Activated CD4-positive, alpha-beta T cell treated with anti-CD3 and anti-CD28 coated beads, Interleukin-2, amount 50 U/mL, for 4 hours (primary cell): ENCODE measurements around the gene SLFN12.
"Not testable (repeated sequence)": the region's sequence is repeated elsewhere in the genome, so short reads cannot be mapped to it uniquely, and the experiment has no call there.

Experiments
- DNase-seq, 2 experiments: peaks; one replicate each; pipeline ENCODE4 v3.0.0-alpha.2; 2020

SLFN12 gene

DNA sequence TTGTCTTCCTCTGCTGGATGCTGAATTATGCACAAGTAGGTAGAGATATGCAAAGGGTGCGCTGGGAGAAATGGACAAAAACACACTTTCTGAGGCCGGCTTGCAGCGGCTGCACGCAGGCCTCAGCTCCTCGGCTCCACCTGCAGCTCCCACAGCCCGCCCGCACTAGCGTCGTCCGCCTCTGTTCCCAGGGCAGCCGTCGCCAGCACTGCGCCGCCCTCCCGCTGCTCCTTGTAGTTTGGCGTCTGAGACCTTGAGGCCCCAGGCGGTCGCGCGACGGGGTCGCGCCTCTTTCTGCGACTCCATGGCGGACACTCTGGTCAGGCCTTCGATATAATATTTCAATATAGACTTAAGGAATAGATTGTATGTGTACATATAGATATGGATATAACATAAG lies 24.8 kb downstream of the SLFN12 start:
- DNase-seq = no peak

DNA sequence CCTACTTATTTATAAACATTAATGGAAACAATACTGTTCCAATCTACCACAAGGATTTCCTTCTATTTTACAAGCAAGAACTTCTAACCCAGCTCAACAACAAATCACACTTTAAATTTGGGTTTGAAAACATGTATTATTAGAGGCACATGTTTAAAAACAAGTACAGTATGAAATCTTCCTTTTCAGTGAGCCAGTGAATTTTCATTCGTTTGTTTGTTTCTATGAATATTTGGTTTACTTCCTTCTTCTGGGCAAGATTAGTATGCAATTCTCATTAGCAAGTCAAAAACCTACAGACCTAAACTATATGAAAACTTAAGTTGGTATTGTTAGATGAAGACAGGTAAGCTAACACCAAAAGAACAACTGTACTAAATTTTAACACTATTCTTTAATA lies 25.7 kb downstream of the SLFN12 start:
- DNase-seq = no peak

GRCh38 chr17:35404360-35404759 lies 27.9 kb downstream of the SLFN12 start:
- DNase-seq = no peak

DNA sequence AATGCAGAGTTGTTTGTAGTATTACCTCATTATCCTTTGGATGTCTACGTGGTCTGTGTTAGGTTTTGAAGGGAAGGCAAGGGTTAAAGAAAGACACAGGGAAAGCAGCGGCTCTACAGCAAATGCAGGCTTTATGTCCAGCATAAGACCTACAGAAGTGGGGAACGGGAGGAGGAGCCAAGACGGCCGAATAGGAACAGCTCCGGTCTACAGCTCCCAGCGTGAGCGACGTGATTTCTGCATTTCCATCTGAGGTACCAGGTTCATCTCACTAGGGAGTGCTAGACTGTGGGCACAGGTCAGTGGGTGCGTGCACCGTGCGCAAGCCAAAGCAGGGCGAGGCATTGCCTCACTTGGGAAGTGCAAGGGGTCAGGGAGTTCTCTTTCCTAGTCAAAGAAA lies 38.5 kb downstream of the SLFN12 start:
- DNase-seq = not testable (repeated sequence)

DNA sequence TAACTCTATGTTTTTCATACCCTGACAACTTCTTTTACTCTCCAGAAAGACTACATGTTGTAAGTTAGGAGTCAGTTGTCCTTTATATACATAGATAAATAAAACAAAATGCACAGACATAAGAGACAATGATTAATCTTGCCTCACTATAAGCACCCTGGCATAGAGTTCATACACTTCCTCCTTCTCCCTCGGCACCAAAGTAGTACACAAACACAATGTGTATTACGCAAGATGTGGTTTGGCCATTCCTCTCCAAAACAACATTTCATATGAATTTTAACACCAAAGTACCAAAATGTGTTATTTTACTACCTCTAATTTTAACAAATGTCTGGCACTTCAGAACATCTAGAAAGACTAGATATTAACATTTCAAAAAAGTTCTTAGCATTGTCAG lies 41.6 kb downstream of the SLFN12 start:
- DNase-seq = no peak

DNA sequence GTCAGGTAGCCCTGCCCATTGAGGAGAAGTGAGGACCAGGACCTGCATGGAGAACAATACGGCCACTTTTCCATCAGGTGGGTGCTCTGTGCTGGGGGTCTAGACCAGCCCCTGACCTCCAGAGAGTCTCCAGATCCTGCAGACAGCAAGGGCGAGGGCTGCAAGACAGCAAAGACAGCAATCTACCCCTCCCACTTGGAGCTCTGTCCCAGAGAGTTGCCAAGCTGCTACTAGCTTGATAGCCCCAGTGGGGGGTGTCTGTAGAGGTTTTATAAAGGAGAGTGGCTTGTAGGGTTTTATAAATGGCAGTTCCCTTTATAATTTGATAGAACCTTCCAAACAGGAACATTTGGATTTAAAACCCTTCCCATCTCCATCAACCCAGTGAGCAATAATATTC lies 42.1 kb downstream of the SLFN12 start:
- no peak for DNase-seq

DNA sequence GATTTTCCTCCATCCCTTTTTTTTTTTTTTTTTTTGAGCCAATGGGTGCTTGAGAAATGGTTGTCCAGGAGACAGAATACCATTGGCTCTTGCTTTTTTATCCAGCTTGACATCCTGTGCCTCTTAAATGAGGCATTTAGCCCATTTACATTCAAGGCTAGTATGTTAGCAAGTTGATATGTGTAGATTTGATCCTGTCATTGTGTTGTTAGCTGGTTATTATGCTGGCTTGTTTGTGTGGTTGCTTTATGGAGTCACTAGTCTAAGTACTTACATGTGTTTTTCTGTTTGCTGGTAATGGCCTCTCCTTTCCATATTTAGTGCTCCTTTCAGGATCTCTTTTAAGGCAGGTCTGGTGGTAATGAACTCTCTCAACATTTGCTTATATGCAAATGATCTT lies 44.8 kb downstream of the SLFN12 start:
- DNase-seq = no peak

GRCh38 chr17:35377706-35378105 lies 54.6 kb downstream of the SLFN12 start:
- no peak for DNase-seq

DNA sequence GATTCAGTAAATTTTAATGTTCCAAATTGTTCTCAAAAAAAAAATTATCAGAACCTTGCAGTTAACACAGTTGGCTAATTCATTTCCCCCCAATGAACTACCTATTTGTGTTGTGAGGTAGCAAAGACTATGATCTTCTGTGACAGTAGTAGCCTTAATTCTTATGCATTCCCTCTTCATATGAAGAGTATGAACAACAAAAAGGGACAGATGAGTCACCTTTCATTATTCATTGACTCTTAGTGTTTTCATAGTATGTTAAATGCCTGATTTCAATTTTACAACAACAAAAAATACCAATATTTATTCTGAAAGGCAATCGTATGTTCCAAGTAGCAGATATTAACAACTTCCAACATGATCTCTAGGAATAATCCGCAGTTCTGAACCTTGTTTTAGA lies 55.2 kb downstream of the SLFN12 start:
- DNase-seq = no peak

DNA sequence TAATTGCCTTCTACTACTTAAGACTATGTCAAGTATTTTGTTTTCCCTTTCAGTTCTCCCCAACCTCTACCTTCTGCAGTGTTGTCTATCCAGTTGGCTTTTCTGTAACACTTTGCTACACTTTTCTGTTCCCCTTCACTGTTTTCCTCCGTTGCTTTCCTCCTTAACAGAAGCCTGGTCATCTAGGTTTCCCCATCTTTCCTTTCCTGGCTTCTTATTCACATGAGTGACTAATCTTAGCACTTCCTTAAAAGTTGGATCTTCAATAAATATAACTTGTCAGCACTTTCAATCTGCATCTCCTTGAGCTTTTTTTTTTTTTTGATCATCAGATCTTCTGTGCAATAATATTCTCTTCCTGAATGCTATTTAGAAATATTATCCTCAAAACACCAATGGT lies 56.1 kb downstream of the SLFN12 start:
- DNase-seq = no peak

- no peak for DNase-seq
These were observed 57.4 kb downstream of the SLFN12 start for GRCh38 chr17:35374766-35375344.

DNA sequence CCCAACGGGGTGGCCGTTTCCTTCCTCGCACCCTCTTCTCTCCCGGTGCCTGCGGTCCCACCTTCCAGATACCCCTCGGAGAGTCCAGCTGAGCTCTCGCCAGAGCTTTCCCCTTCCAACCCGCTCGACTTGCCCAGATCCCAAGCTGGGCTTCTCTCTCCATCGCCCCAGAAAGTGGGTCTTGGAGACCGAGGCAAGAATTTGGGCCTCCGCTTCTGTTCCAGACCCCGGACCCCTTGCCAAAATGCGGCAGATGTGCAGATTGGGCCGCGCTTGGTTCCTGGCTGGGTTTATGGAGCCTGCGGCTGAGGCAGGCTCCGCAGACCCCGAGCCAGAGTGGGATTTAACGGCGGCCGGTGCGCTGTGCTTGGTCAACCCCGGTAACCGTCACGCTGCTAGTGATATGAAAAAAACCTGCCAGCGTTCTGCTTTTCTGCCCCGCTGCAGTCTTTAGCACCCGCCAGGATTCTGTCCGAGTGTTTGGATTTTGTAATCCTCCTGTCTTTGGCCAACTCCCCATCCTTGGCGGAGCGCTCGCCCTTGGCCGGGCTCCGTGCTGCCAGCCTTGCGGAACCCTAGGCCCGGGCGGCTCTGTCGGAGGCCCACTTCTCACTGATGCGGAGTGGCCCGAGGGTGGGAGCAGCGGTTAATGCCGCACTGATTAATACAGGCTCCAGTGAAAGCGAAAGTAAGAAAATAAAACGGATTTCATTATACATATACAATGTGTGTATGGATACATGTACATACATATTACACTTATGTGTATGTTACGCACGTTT lies 58.1 kb downstream of the SLFN12 start:
- peak in 1 of 2 experiments; percentile 22 for DNase-seq

DNA sequence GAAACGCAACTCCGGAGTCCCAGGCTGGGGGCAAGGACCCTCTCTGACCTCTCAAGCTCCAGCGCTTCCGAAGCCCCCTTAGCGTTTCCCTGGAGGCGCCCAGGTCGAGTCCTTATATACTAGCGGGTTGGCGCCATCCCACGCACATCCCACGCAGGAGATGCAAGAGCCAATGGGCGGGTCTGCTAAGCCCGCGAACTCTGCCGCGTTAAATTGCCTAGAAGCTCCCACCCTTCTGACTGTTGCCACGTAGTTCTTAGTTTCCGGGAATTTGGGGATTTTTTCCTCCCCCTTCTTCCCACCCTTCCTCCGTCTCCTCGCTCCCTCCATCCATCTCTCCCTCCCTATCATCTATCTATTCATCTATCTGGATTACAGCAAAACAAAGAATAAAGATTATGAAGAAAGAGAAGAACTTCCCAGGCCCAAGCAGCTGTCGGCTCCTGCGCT lies 58.7 kb downstream of the SLFN12 start, which contains the start of gene SLFN11:
Gene SLFN11 (minus strand): TSS at position 88 of the 450 bp plus-strand sequence. CDS start 9,814 bp downstream, outside the sequence.
- peak; percentile 89 to 90 for DNase-seq

DNA sequence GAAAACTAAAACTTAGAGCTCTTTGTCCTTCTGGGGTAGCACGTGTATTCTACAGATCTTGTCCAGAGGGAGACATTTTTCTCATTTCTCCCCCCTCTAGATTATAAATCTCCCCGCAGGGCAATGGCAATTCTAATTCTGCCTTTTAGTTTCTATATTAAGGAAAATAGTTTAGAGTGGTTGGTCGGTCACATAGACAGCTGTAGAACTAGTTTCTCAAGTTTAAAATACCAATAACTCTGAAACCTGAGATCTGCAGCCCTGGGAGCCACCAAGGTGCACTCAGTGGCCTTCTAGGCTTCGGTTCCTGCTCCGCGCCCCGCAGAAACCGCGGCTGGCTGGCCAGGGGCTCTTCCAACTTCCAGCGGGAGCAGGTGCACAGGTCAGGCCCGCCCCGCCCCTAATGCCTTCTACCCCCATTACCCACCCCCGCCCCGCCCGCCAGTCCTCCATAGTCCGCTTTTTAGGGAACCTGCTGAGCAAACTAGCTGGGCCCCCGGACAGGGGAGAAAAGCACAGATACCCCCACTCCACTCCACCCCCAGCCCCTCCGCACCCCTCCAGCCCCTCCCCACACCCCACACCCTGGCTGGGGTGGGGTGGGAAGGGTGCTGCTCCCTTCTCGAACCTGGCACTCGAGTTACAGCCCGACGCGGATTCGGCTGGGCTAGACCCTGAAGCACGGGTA lies 59.3 kb downstream of the SLFN12 start:
- DNase-seq = no peak

DNA sequence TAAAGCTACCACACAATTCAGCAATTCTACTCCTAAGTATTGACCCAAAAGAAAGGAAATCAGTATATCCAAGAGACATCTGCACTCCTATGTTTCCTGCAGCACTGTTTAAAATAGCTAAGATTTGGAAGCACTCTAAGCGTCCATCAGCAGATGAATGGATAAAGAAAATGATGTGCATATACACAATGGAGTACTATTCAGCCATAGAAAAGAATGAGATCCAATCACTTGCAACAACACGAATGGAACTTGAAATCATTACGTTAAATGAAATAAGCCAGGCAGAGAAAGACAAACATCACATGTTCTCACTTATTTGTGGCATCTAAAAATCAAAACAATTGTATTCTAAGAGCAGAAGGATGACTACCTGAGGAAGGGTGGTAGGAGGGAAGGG lies 60.4 kb downstream of the SLFN12 start:
- no peak for DNase-seq

GRCh38 chr17:35368081-35368830 lies 64.0 kb downstream of the SLFN12 start:
- no peak for DNase-seq

- no peak for DNase-seq
These were observed 71.3 kb downstream of the SLFN12 start for GRCh38 chr17:35361027-35361426.
